ENCODE measurements around the gene RTN3. TPM values are rescaled to one million over a fixed set of nuclear protein-coding genes. Genes with fewer than 3 reads are reported as not detected.
"Not testable (repeated sequence)": the region's sequence is repeated elsewhere in the genome, so short reads cannot be mapped to it uniquely, and the experiment has no call there.

The RTN3 gene
- total RNA-seq, 2 donors from 2014 or later = 121 to 124 TPM

- peak; percentile 66 for ATAC-seq
- intact Hi-C loops (cut with DNase I, micrococcal nuclease) = no loop called here
- peak; percentile 66 to 70 for DNase-seq
Measured at GRCh38 chr11:63764679-63765647, 83.7 kb downstream of the RTN3 start.

GRCh38 chr11:63765688-63766241 lies 84.5 kb downstream of the RTN3 start:
- peak; percentile 16 to 42 for DNase-seq
- intact Hi-C loops (cut with DNase I, micrococcal nuclease) = no loop called here
- peak; percentile 2 for ATAC-seq

DNA sequence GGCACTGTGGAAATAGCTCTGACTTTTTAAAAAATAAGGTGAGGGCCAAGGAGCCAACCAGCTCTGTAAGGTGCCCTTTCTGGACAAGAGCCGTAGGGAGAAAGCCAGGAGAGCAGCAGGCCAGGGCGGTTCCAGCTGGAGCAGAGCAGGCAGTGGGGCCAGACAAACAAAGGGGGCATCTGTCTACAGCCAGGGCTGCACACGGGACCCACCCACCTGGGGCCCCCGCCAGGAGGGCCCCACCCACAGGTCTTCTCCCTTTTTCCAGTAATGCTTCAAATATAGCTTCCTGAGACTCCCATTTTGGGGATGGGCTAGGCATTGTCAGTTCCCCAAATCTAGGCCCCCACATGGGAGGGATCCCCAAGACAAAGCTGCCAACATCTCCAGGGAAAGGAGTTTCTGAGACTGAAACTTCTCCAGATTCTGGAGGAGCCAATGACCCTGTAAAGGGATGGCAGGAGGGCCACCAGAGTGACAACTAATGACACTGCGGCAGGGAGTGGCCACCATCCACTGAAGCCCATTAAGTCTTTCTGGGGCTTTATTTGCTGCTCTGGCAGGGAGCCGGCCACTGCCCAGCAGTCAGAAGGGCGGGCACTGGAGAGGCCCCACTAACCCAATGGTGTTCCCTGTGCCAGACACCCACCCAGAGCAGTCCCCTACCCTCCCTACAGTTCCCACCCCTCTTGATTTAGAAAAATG lies 85.4 kb downstream of the RTN3 start:
- DNase-seq (peak; percentile 26), ATAC-seq (no peak)
- intact Hi-C loops (cut with DNase I, micrococcal nuclease) = no loop called here

GRCh38 chr11:63767267-63767564 lies 85.9 kb downstream of the RTN3 start:
- intact Hi-C loops (cut with DNase I, micrococcal nuclease) = no loop called here
- ATAC-seq = no peak

DNA sequence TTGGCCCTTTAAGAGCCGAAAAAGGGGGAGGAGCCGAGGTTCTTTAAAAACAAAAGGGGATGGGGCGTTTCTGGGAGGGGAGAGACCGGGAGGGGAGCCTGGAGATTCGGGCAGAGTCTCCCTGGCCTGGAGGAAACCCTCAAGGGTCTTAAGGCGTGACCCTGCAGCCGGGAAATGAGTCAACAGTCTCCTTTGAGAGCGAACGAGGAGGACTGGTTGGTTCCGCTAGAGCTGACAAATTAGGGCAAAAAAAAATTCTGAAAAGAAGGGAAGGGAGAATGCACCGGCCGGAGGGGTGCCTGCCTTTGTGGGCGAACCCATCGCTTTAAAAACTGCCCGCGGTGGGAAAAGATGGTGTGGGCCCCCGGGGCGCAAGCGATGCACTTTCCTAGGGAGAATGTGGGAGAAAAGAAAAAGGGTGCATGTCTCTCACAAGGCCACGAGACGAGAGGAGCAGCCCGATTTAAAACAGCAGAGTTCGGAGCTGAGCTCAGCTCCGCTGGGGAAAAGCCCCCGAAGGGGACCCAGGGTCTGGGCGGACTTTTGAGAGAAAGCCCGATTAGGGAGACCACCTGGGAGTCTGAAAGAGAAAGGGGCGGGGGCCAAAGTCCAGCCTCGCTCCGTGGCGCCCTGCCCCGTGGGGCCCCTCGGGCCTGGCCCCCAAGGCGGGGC lies 86.4 kb downstream of the RTN3 start:
- intact Hi-C loops (cut with DNase I, micrococcal nuclease) = no loop called here
- DNase-seq (peak; percentile 53 to 60), ATAC-seq (peak; percentile 6)

More at GRCh38 chr11:63767267-63767564, 85.9 kb downstream of the RTN3 start:
- DNase-seq = no peak

DNA sequence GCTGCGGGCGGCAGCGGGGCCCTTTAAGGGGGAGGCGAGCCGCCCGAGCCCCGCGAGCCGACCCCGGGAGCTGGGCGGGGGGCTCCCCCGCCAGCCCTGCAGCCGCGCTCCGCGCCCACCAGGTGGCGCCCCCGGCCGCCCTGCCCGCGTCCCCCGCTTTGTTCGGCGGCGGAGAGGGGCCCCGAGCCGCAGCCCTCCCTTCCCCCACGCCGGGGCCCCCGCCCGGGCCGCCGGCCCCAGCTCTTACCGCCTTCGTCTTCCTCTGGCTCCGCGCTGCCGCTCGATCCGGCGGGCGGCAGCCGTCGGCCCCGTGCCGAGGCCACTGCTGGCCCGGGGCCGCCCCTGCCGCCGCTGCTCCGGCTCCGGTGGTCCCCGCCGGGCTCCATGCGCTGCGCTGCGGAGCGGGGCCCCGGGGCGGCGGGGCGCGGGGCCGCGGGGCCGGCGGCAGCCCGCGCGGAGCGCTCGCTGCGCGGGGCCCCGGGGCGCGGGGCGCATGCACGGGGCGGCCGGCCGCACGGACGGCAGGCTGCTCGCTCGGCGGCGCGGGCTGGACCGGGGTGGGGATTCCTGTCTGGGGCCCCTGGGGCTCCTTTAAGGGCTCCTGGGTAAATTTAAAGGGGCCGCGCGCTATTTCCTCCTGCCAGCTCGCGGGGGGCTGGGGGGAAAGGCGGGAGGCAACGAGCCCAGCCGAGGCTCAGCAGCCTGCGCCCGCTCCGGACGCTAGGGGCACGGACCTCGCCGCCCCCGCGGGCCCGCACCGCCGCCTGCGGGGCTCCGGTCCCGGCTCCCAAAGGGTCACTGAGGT lies 87.1 kb downstream of the RTN3 start, which contains the start of gene ZFTA:
TSS of gene ZFTA (minus strand) at position 539 of the 805 bp plus-strand sequence. CDS start at position 386, 153 bp downstream.
- intact Hi-C loops (cut with DNase I, micrococcal nuclease) = no loop called here
- DNase-seq (peak; percentile 66 to 74), ATAC-seq (peak; percentile 22)

GRCh38 chr11:63769042-63769713 lies 87.9 kb downstream of the RTN3 start:
- intact Hi-C loops (cut with DNase I, micrococcal nuclease) = no loop called here
- ATAC-seq (peak; percentile 19), DNase-seq (peak; percentile 26 to 46)

DNA sequence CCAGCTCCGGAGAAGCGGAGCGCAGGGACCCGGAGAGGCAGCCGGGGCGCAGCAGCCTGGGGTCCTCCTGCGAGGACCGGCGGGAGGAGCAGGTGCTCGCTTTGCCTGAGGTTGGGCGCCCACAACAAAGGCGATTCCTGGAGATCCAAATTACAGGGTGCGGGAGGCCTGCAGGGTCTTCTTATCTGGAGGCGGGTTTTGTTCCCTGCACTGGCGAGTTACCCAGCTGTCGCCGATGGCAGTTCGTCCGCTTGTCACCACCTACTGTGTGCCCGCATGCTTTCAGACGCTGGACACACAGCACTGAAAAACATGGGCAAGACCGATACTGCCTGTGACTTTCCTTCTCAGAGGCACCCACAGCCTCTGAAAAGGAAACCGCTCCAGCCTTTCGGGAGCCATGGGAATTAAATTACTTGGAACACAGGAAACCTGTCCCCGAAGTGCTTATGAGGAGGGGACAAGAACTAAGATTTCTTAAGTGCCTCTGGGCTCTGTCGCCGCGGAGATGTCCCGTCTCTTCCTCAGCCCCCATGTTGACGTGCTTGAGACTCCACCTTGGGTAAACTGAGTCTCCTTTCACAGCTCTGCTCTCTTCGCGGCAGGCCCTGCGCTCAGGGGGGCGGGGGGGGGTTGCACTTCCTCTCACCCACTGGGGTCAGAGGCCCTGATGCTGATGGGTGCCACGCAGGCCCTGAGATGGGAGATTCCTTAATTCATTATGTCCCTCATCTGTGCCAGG lies 88.6 kb downstream of the RTN3 start:
- intact Hi-C loops (cut with DNase I, micrococcal nuclease) = loop anchor here in 1 of 2 donors (10.0 kb wide), 1 partner anchor 175 kb away; no protein-coding TSS in a partner anchor
- peak in 1 of 2 donors; percentile 15 for DNase-seq
- ATAC-seq = no peak

DNA sequence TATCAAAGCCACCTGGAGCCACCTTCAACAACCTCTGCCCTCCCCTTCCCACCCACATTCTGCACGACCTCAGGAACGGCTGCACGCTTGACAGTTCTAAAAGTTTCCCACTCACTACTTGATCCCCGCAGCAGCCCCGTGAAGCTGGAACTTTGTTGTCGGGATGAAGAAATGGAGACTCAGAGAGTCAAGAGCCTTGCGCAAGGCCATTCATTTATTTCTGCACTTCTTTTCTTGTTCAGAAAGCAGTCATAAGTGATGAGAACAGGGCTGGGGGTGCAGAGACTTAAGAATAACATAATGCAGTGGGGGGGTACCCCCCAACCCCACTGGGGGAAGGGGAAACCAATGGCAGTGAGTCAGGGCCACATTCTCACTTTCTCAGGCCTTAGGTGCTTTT lies 89.5 kb downstream of the RTN3 start:
- DNase-seq = no peak
- intact Hi-C loops (cut with DNase I, micrococcal nuclease) = loop anchor here in 1 of 2 donors (10.0 kb wide), 1 partner anchor 174 kb away; no protein-coding TSS in a partner anchor
- ATAC-seq = no peak

- not testable (repeated sequence) for DNase-seq, ATAC-seq
- intact Hi-C loops (cut with DNase I, micrococcal nuclease) = loop anchor here in 1 of 2 donors (10.0 kb wide), 1 partner anchor 173 kb away; no protein-coding TSS in a partner anchor
Measured at GRCh38 chr11:63771741-63772318, 90.5 kb downstream of the RTN3 start.

DNA sequence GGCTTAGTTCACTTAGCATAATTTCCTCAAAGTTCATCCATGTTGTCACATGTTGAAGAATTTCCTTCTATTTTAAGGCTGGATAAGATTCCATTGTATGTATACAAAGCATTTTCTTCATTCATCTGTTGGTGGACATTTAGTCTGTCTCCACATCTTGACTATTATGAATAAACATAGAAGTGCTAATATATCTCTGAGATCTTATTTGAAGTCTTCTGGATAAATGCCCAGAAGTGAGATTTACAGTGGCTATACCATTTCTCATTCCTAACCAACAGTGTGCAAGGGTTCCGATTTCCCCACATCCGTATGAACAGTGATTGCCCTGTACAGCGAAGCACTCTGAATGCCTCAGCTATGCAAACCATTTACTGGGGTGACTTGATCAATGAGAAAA lies 93.9 kb downstream of the RTN3 start:
- no peak for DNase-seq
- ATAC-seq = no peak
- intact Hi-C loops (cut with DNase I, micrococcal nuclease) = loop anchor here in 1 of 2 donors (10.0 kb wide), 1 partner anchor 170 kb away; no protein-coding TSS in a partner anchor

GRCh38 chr11:63779039-63779438 lies 97.7 kb downstream of the RTN3 start:
- ATAC-seq = no peak
- DNase-seq = no peak

GRCh38 chr11:63782749-63783148 lies 101.4 kb downstream of the RTN3 start:
- no peak for ATAC-seq
- intact Hi-C loops (cut with DNase I, micrococcal nuclease) = no loop called here
- DNase-seq = no peak

More at GRCh38 chr11:63779039-63779438, 97.7 kb downstream of the RTN3 start:
- intact Hi-C loops (cut with DNase I, micrococcal nuclease) = loop anchor here in 1 of 2 donors (10.0 kb wide), 1 partner anchor 166 kb away; no protein-coding TSS in a partner anchor

DNA sequence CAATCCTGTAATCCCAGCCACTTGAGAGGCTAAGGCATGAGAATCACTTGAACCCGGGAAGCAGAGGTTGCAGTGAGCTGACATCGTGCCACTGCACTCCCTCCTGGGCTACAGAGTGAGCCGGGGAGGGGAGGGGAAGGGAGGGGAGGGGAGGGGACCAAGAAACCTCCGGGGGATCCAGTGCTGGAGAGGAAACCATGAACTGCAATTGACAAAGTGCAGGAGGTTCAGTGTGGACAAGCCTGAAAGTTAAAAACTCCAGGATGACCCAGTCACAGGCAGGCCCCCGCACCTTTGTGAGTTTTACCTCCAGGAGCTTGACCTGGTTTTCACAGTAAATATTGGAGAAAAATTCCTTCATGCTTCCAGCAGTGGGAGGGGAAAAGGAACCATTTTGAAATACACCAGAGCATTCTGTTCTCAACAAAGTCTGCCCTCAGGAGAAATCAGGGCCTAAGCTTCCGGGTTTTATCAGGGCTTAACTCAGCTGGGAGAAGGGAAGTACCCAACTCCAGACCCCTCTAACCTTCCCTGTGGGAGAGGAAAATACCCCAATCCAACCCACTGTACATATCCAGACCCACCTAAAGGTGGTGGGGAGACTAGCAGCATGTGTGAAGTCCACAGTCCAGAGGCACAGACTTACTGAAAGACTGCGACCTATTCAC lies 102.8 kb downstream of the RTN3 start:
- ATAC-seq (no peak), DNase-seq (no peak)
- intact Hi-C loops (cut with DNase I, micrococcal nuclease) = no loop called here

GRCh38 chr11:63785823-63786222 lies 104.5 kb downstream of the RTN3 start:
- DNase-seq = no peak
- intact Hi-C loops (cut with DNase I, micrococcal nuclease) = no loop called here
- ATAC-seq = no peak
